Measurements from ENCODE around the gene CERCAM.
"Not testable (repeated sequence)": the region's sequence is repeated elsewhere in the genome, so short reads cannot be mapped to it uniquely, and the experiment has no call there.

The CERCAM gene

DNA sequence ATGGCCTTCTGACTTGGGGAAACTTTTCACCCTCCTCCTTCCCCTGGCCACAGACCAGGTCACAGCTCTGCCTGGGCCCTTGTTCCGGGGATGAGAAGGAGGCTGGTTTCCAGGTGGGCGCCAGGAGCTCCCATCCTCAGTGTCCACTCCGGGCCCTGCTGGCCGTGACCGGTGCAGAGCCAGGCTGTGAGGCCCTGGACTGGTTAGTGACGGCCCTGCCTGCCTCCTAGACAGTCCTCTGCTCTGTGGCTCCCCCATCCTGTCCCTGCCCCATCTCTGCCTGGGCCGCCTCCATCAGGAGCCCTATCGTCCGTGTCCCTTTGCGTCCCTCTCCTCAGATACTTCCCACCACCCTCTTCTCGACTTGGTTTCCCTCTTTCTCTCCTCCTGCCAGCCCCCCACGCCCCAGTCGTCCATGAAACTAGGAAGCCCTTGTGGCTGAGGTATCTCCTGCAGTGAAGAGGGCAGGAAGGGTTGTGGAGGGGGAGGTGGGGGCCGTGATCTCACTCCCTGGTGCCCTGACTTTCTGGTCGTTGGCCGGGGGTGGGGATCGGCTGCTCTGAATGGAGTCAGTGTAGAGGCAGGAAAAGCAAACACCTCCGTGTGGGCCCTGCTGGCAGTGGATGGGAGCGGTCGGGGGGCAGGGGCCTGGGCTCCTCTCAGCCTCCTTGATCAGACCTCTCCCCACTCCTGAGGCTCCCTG is 15.4 kb upstream of the CERCAM start:
- ATAC-seq (no peak), DNase-seq (no peak)
- H3K36me3 Mint-ChIP-seq (ENCODE audit: low read depth) = no peaks in the 10 kb centered on the region
- H3K4me1 Mint-ChIP-seq = no peaks in the 10 kb centered on the region
- H3K27ac Mint-ChIP-seq = no peak overlapping the region
- H3K9me3 Mint-ChIP-seq = no peaks in the 10 kb centered on the region
- H3K27me3 Mint-ChIP-seq = peaks cover 19% of the 10 kb centered on the region
- no peak overlapping the region for H3K4me3 Mint-ChIP-seq

DNA sequence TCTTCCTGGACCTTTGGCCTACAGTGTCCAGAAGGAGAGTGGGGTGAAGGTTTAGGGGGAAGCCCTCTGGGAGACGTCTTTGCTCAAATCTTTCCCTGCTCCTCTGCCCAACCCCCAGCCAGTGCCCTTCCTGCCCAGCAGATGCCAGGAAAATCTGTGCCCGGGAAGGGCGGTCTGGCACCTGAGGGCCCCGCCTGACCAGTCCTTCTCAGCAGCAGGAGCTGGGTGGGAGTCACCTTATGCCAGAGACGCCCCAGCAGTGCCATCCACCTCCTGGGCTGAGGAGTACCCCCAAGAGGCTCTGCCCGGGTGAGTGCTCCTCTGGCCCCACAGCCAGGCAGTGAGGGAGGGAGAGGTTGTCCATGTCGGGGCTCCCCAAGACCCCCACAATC is 14.9 kb upstream of the CERCAM start:
- no peak overlapping the region for H3K27ac Mint-ChIP-seq
- H3K4me1 Mint-ChIP-seq = no peaks in the 10 kb centered on the region
- DNase-seq (no peak), ATAC-seq (no peak)
- peaks cover 21% of the 10 kb centered on the region for H3K27me3 Mint-ChIP-seq
- no peaks in the 10 kb centered on the region for H3K9me3 Mint-ChIP-seq
- no peaks in the 10 kb centered on the region for H3K36me3 Mint-ChIP-seq (ENCODE audit: low read depth)
- H3K4me3 Mint-ChIP-seq = no peak overlapping the region

DNA sequence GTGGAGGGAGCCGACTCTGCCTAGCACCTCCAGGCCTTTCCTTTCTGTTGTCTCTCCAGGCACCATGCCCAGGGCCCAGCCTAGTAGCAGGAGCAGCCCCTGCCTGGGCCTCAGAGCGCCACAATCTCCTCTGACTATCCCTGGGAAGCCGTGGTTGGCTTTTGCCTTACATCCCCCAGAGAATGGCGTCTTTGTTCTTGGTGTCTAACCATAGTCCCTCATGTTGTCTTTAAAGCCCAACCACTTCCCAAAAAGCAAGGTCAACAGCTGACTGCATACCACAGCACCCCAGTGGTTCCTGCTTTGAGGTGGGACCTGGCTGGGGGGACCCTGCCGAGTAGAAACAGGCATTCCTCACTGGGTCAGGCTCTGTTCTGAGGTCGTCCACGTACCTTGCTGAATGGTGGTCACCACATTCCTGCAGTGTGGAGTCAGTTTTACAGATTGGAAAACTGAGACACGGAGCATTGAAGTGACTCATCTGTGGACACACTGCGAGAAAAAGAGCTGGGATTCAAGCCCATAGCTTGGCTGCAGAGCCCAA is 13.7 kb upstream of the CERCAM start:
- Mint-ChIP-seq H3K4me3 (no peak overlapping the region), H3K4me1 (no peaks in the 10 kb centered on the region), H3K9me3 (no peaks in the 10 kb centered on the region), H3K27ac (no peak overlapping the region), H3K36me3 (ENCODE audit: low read depth) (no peaks in the 10 kb centered on the region), H3K27me3 (peaks cover 24% of the 10 kb centered on the region)
- no peak for ATAC-seq
- no peak for DNase-seq

DNA sequence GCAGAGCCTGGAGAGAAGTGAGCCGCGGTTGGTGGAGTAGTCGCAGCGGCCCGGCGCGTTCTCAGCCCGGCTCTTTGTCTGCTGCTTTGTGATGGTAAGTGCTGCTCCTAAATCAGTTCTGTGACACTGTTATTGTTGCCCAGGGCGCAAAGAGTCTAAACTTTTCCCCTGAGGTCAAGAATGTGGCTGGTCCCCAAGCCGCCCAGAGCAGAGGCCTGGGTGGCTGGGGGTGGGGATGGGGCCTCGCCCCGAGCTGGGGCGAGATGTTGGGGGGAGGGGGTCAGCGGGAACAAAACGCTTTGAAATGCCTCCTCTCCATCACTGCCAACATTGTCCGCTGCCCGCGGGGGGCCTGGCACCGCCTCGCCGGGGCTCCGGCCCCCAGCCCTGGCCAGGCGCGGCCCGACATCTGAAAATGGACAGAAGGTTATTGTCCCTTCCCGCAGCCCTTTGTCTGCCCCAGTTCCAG is 11.7 kb upstream of the CERCAM start:
- no peaks in the 10 kb centered on the region for H3K9me3 Mint-ChIP-seq
- DNase-seq (no peak), ATAC-seq (no peak)
- H3K27ac Mint-ChIP-seq = no peak overlapping the region
- peaks cover 31% of the 10 kb centered on the region for H3K27me3 Mint-ChIP-seq
- H3K4me3 Mint-ChIP-seq = no peak overlapping the region
- H3K36me3 Mint-ChIP-seq (ENCODE audit: low read depth) = no peaks in the 10 kb centered on the region
- H3K4me1 Mint-ChIP-seq = no peaks in the 10 kb centered on the region

DNA sequence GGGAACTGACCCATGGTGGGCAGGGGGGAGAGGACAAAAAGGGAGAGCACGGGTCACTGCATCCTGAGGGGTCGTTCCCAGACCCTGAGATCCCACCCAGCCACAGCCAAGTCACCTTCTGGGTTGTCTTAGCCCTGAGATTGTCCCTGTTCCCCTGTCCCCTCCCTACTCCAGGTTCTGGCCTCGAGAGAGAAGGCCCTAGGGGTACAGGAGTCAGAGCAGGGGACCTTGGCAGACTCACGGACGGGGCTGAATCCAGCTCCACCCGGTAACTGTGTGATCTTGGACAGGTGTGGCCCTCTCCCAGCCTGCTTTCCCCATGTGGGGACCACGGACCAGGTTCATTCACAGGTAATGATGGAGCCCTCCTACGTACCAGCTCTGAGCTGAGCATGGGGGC is 11.2 kb upstream of the CERCAM start:
- DNase-seq = no peak
- H3K36me3 Mint-ChIP-seq (ENCODE audit: low read depth) = no peaks in the 10 kb centered on the region
- H3K27me3 Mint-ChIP-seq = peaks cover 33% of the 10 kb centered on the region
- no peaks in the 10 kb centered on the region for H3K4me1 Mint-ChIP-seq
- no peak for ATAC-seq
- no peaks in the 10 kb centered on the region for H3K9me3 Mint-ChIP-seq
- no peak overlapping the region for H3K27ac Mint-ChIP-seq
- no peak overlapping the region for H3K4me3 Mint-ChIP-seq

DNA sequence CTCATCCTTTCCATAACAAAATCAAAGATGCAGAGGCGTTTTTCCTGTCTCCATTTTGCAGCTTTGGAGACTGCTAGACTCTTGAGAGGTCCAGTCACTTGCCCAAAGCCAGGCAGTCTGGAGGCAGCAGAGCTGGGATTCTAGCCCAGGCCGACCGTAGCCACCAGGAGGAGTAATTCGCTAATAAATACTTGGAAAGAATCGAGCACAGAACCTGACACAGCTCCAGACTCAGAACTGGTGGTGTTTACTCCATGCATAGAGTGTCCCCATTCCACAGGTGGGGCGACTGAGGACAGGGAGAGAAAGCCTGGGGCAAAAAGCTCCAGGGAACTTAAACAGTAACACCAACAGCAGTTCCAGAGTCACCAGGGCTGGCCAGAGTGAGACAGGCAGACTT is 10.7 kb upstream of the CERCAM start:
- H3K9me3 Mint-ChIP-seq = no peaks in the 10 kb centered on the region
- H3K36me3 Mint-ChIP-seq (ENCODE audit: low read depth) = no peaks in the 10 kb centered on the region
- peaks cover 37% of the 10 kb centered on the region for H3K27me3 Mint-ChIP-seq
- H3K4me1 Mint-ChIP-seq = no peaks in the 10 kb centered on the region
- H3K4me3 Mint-ChIP-seq = no peak overlapping the region
- no peak overlapping the region for H3K27ac Mint-ChIP-seq
- ATAC-seq = no peak
- DNase-seq = no peak

DNA sequence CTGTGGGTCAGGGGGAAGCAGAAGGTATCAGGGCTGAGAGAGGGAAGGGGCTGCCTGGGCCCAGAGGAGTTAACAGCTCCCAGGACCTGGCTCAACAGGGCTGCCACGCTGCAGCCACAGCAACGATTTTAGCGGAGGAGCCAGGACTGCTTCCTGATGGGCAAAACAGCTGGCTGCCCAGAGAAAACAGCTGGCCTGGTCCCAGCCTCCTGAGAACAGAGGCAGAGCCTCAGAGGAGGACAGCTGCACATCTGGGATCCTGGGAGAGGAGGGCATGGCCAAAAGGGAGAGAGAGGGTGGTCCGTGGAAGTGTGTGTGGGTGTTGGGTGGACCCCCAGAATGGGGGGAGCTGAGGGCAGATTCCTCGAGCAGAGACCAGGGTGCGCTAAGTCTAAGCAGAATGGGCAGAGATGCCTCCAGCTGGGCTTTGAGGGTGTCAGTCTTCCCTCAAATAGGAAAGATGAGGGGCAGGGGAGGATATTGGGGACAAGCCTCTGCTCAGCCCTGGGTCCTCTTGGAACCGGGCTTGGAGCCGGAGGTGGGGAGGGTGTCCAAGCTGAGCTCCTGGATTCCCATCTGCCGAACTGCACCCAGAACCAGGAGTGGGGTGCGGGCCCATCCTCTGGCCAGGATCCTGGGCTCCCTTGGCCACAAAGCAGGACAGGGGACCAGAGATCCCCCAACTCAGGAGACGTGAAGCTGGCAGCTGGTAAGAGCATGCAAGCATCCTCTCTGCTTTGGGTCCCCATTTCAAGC is 9.1 kb upstream of the CERCAM start:
- Mint-ChIP-seq H3K27ac (no peak overlapping the region), H3K9me3 (no peaks in the 10 kb centered on the region), H3K4me1 (no peaks in the 10 kb centered on the region), H3K36me3 (ENCODE audit: low read depth) (no peaks in the 10 kb centered on the region), H3K27me3 (peaks cover 47% of the 10 kb centered on the region), H3K4me3 (no peak overlapping the region)
- no peak for DNase-seq
- no peak for ATAC-seq

DNA sequence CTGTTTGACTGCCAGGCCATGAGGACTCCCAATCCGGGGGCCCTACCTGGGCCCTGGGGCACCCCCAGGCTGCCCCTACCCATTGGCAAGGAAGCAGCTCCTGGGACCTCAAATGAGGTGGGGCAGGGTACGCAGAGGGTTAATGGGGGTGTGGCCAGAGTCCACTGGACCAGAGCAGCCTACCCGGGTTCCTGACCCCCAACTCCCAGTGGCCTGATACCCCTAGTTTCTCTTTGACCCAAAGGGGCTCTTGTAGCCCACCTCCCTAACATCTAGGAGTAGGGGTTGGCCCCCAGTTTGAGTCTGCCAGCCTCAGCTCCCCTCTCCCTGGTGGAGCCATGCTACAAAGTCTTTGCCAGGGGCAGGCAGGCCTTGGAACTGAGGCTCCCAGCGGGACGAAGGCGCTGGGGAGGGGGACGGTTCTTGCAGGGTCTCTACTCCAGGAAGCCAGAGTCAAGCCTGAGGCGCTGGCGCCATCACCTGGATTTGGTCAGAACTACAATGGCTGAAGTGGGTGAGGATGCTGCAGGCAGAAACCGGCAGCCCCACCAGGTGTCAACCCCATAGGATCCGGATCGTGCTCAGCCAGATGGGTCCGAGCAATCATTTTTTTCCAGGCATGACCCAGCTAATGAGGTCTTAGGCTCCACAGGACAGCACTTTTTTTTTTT is 8.4 kb upstream of the CERCAM start:
- Mint-ChIP-seq H3K27me3 (peaks cover 50% of the 10 kb centered on the region), H3K9me3 (no peaks in the 10 kb centered on the region), H3K4me1 (no peaks in the 10 kb centered on the region), H3K27ac (no peak overlapping the region), H3K4me3 (no peak overlapping the region), H3K36me3 (ENCODE audit: low read depth) (no peaks in the 10 kb centered on the region)
- DNase-seq = peak; percentile 66
- peak; percentile 36 for ATAC-seq

DNA sequence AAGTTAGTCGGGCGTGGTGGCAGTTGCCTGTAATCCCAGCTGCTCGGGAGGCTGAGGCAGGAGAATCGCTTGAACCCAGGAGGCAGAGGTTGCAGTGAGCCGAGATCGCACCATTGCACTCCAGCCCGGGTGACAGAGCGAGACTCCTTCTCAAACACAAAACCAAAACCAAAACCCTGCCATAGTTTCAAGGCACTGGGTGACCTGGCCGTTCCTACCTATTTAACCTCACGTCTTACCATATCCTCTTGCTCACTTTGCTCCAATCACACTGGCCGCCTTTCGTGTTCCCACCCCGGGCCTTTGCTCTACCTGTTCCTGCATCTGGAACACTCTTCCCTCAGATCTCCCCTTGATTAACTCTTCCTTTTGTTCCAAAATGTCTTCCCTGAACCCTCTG is 6.9 kb upstream of the CERCAM start:
- H3K36me3 Mint-ChIP-seq (ENCODE audit: low read depth); H3K4me1 Mint-ChIP-seq; DNase-seq; H3K9me3 Mint-ChIP-seq; H3K27ac Mint-ChIP-seq; ATAC-seq; H3K4me3 Mint-ChIP-seq: not testable (repeated sequence)
- H3K27me3 Mint-ChIP-seq = peaks cover 44% of the 10 kb centered on the region

DNA sequence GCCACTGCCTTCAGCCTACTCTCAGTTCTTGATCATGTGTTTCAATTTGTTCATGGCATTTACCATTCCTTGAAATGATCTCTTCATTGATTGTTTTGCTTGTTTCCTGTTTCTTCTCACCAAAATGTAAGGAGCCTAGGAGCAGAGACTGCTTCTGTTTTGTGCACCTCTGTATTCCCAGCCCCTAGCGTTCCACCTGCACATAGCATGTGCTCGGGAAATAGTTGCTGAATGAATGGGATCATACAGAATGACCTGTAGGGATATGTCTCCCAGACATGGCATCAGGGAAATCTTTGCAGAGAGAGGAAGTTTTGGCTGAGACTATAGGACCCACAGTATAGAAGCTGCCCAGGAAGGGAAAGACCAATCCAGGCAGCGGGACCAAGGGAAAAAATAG is 6.2 kb upstream of the CERCAM start:
- Mint-ChIP-seq H3K4me1 (peaks cover under 1% of the 10 kb centered on the region), H3K4me3 (no peak overlapping the region), H3K27me3 (peaks cover 48% of the 10 kb centered on the region), H3K27ac (no peak overlapping the region), H3K9me3 (no peaks in the 10 kb centered on the region), H3K36me3 (ENCODE audit: low read depth) (no peaks in the 10 kb centered on the region)
- DNase-seq = no peak
- ATAC-seq = no peak

DNA sequence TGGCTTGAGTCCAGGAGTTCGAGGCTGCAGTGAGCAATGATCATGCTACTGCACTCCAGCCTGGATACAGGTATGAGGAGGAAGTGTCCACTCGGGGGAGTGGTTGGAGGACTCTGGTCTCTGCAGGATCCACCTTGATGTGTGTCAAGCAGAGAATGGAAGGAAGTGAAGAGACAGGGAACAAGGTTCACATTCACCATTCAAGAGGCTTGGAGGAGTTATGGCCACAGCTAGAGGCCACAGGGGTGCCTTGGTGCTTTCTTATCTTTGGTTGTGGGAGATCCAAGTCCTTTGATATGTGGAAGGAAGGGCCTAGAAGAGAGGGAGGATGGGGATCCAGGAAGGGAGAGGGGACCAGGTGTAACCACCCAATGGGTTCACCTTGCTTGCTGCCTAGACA is 5.4 kb upstream of the CERCAM start:
- DNase-seq = no peak
- no peak for ATAC-seq
- peaks cover 6% of the 10 kb centered on the region for H3K4me1 Mint-ChIP-seq
- no peaks in the 10 kb centered on the region for H3K9me3 Mint-ChIP-seq
- peaks cover 47% of the 10 kb centered on the region for H3K27me3 Mint-ChIP-seq
- no peak overlapping the region for H3K4me3 Mint-ChIP-seq
- H3K36me3 Mint-ChIP-seq (ENCODE audit: low read depth) = no peaks in the 10 kb centered on the region
- no peak overlapping the region for H3K27ac Mint-ChIP-seq

DNA sequence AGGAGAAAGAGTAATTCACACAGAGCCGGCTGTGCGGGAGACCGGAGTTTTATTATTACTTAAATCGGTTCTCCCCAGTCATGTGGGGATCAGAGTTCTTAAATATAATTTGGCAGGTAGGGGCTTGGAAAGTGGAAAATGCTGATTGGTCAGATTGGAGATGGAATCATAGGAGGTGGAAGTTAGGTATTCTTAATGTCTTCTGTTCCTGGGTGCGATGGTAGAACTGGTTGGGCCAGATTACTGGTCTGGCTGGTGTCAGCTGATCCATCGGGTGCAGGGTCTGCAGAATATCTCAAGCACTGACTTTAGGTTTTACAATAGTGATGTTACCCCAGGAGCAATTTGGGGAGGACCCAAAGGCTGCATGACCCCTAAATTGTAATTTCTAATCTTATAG is 4.6 kb upstream of the CERCAM start:
- H3K4me3 Mint-ChIP-seq = no peak overlapping the region
- no peak for ATAC-seq
- no peak for DNase-seq
- no peaks in the 10 kb centered on the region for H3K9me3 Mint-ChIP-seq
- H3K36me3 Mint-ChIP-seq (ENCODE audit: low read depth) = no peaks in the 10 kb centered on the region
- no peak overlapping the region for H3K27ac Mint-ChIP-seq
- H3K4me1 Mint-ChIP-seq = peaks cover 6% of the 10 kb centered on the region
- peaks cover 46% of the 10 kb centered on the region for H3K27me3 Mint-ChIP-seq

DNA sequence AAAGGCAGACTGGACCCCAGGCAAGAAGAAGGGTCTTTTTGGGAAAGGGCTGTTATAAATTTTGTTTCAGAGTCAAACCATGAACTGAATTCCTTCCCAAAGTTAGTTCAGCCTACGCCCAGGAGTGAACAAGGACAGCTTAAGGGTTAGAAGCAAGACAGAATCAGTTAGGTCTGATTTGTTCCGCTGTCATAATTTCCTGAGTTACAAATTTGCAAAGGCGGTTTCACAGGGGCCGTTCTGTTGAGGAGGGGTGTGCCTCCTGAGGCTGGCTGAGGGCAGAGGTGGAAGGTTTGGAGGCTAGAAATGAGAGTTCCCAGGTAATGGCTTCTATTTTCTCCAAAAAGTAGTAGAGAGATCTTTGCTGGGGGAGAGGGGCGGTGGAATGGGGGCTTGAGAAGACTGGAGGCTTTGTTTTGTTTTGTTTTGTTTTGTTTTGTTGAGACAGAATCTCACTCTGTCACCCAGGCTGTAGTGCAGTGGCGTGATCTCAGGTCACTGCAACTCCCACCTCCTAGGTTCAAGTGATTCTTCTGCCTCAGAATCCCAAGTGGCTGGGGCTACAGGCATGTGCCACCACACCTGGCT is 4.1 kb upstream of the CERCAM start:
- Mint-ChIP-seq H3K27me3 (peaks cover 43% of the 10 kb centered on the region), H3K9me3 (no peaks in the 10 kb centered on the region), H3K36me3 (ENCODE audit: low read depth) (no peaks in the 10 kb centered on the region), H3K27ac (no peak overlapping the region), H3K4me1 (peaks cover 8% of the 10 kb centered on the region), H3K4me3 (no peak overlapping the region)
- DNase-seq (no peak), ATAC-seq (no peak)

DNA sequence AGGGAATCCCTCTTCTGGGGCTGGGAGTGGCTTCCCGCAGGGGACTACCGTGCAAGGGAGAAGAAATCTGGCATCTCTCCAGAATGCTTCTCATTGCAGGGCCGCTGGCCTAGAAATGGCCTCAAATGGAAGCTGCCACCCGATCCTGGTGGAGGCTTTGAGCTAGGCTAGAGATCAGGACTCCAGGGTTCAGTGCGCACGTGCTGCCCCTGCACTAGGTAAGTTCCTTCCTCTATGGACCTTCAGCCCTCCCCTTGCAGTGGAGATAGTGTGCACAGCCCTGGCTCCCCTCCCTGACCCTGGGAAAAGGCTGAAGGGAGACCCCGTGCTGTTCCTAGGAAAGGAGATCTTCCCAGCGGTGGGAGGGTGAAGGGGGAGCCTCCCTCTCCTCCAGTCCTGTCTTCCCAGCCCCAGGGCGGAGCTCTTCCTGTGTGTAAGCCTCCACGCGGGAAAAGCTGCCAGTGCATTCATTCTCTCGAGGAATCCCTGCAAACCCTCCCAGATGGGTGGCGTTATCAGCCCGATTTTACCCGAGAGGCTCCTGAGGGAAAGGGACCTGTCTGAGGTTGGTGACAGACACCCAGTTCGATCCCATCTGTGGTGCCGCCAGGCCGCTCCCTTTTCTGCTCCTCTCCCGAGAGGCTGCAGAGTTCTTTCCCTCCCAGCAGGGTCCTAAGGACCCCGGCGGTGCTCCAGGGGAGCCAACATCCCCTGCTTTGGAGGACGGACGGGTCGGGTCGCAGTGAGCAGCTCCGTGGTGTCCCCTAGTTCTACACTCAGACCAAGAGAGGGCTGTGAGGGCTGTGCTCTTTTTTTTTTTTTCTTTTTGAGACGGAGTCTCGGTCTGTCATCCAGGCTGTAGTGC is 1.4 kb upstream of the CERCAM start:
- Mint-ChIP-seq H3K36me3 (ENCODE audit: low read depth) (no peaks in the 10 kb centered on the region), H3K4me1 (peaks cover 8% of the 10 kb centered on the region), H3K4me3 (peak overlapping the region; percentile 72), H3K27me3 (peaks cover 36% of the 10 kb centered on the region), H3K9me3 (no peaks in the 10 kb centered on the region), H3K27ac (no peak overlapping the region)
- no peak for DNase-seq
- no peak for ATAC-seq

Measured in activated naive CD8-positive, alpha-beta T cell treated with anti-CD3 and anti-CD28 coated beads, Interleukin-2, amount 50 U/mL, for 24 hours (primary cell).